Activated T-cell treated with anti-CD3 and anti-CD28 coated beads, Interleukin-2, amount 50 U/mL, for 72 hours (primary cell): ENCODE data around the gene NUDT2. TPM values are rescaled to one million over a fixed set of nuclear protein-coding genes. Genes with fewer than 3 reads are reported as not detected.
A peak's percentile ranks its signal among the peaks of the same experiment; 100 is the strongest.
"Not testable (repeated sequence)": the region's sequence is repeated elsewhere in the genome, so short reads cannot be mapped to it uniquely, and the experiment has no call there.

ENCODE experiments used
- ATAC-seq, 2 donors: fragments of 150-1000 bp; cut with Tn5 transposase; replicated peaks in 1 of 2; 2 replicates each; pipeline ENCODE4 v1.10.0; 2021; ENCODE audit warnings: moderate library complexity in 2 of 2, mild to moderate bottlenecking in 1 of 2
- DNase-seq, 2 donors: peaks; one replicate each; pipeline ENCODE4 v3.0.0; 2021 to 2022; ENCODE audit warnings: mixed read lengths in 1 of 2
- H3K27ac Mint-ChIP-seq: one replicate; pipeline ENCODE4 v1.8.0; 2022; ENCODE audit warnings: mild to moderate bottlenecking, moderate library complexity, mixed read lengths
- H3K27me3 Mint-ChIP-seq: one replicate; pipeline ENCODE4 v1.8.0; 2022; ENCODE audit warnings: low read depth, mixed read lengths
- H3K36me3 Mint-ChIP-seq, 2 donors: one replicate each; pipeline ENCODE4 v1.8.0; 2022; ENCODE audit warnings: mixed read lengths in 2 of 2, mild to moderate bottlenecking in 1 of 2; ENCODE audit not compliant: insufficient read depth in 2 of 2
- H3K4me1 Mint-ChIP-seq: one replicate; pipeline ENCODE4 v1.8.0; 2022; ENCODE audit warnings: low read depth, mixed read lengths
- H3K4me3 Mint-ChIP-seq, 2 donors: one replicate each; pipeline ENCODE4 v1.8.0; 2022; ENCODE audit warnings: mild to moderate bottlenecking in 2 of 2, mixed read lengths in 2 of 2, moderate library complexity in 2 of 2
- H3K9me3 Mint-ChIP-seq, 2 donors: one replicate each; pipeline ENCODE4 v1.8.0; 2022; ENCODE audit warnings: mixed read lengths in 2 of 2
- total RNA-seq, 2 donors: library from RNA; stranded (reverse); gene quantifications; one replicate each; pipeline ENCODE4 v1.2.3, GENCODE V29; 2022

The NUDT2 gene
- total RNA-seq, 2 donors from 2014 or later = 27.2 to 35.3 TPM

- not testable (repeated sequence) for DNase-seq, H3K4me3 Mint-ChIP-seq, H3K9me3 Mint-ChIP-seq, H3K27ac Mint-ChIP-seq, H3K27me3 Mint-ChIP-seq, ATAC-seq, H3K36me3 Mint-ChIP-seq
- H3K4me1 Mint-ChIP-seq = peaks cover 18% of the 10 kb centered on the region
Measured at GRCh38 chr9:34367751-34368410, 38.5 kb downstream of the NUDT2 start.

- not testable (repeated sequence) for H3K27ac Mint-ChIP-seq, H3K9me3 Mint-ChIP-seq, ATAC-seq, H3K36me3 Mint-ChIP-seq, H3K4me3 Mint-ChIP-seq, H3K4me1 Mint-ChIP-seq, H3K27me3 Mint-ChIP-seq, DNase-seq
Measured at GRCh38 chr9:34368796-34369195, 39.4 kb downstream of the NUDT2 start.

- Mint-ChIP-seq H3K27ac (no peak overlapping the region), H3K9me3 (peaks cover 3 to 5% of the 10 kb centered on the region in 2 donors), H3K4me3 (no peak overlapping the region), H3K27me3 (no peaks in the 10 kb centered on the region), H3K4me1 (peaks cover under 1% of the 10 kb centered on the region), H3K36me3 (peaks cover 3 to 8% of the 10 kb centered on the region in 2 donors)
- no peak for DNase-seq
- no peak for ATAC-seq
Measured at GRCh38 chr9:34369636-34370035, 40.3 kb downstream of the NUDT2 start.

- ATAC-seq (no peak), DNase-seq (no peak)
- Mint-ChIP-seq H3K27ac (no peak overlapping the region), H3K36me3 (peaks cover 3 to 8% of the 10 kb centered on the region in 2 donors), H3K4me3 (no peak overlapping the region), H3K4me1 (peaks cover 2% of the 10 kb centered on the region), H3K9me3 (peaks cover 3 to 5% of the 10 kb centered on the region in 2 donors), H3K27me3 (no peaks in the 10 kb centered on the region)
Measured at GRCh38 chr9:34370335-34370969, 41.1 kb downstream of the NUDT2 start.

- Mint-ChIP-seq H3K9me3 (peaks cover 3 to 5% of the 10 kb centered on the region in 2 donors), H3K4me3 (peak overlapping the region; percentile 8 to 44), H3K27me3 (no peaks in the 10 kb centered on the region), H3K36me3 (peaks cover 3 to 8% of the 10 kb centered on the region in 2 donors), H3K4me1 (peaks cover 10% of the 10 kb centered on the region), H3K27ac (no peak overlapping the region)
- ATAC-seq = peak in 1 of 2 donors; percentile 26
- no peak for DNase-seq
Measured at GRCh38 chr9:34370970-34371880, 41.9 kb downstream of the NUDT2 start.

GRCh38 chr9:34371886-34372466, 42.6 kb downstream of the NUDT2 start:
- ATAC-seq (no peak), DNase-seq (no peak)
- Mint-ChIP-seq H3K9me3 (peaks cover 2 to 3% of the 10 kb centered on the region in 2 donors), H3K27ac (no peak overlapping the region), H3K27me3 (no peaks in the 10 kb centered on the region), H3K4me1 (peaks cover 12% of the 10 kb centered on the region), H3K4me3 (no peak overlapping the region), H3K36me3 (peaks cover 3 to 4% of the 10 kb centered on the region in 2 donors)

- DNase-seq = no peak
- H3K4me1 Mint-ChIP-seq = peaks cover 12% of the 10 kb centered on the region
- H3K4me3 Mint-ChIP-seq = no peak overlapping the region
- no peaks in the 10 kb centered on the region for H3K27me3 Mint-ChIP-seq
- peaks cover 3 to 4% of the 10 kb centered on the region in 2 donors for H3K36me3 Mint-ChIP-seq
- no peak overlapping the region for H3K27ac Mint-ChIP-seq
- H3K9me3 Mint-ChIP-seq = peaks cover 0 to 3% of the 10 kb centered on the region in 2 donors
- ATAC-seq = no peak
Measured at GRCh38 chr9:34372467-34373011, 43.2 kb downstream of the NUDT2 start.

- no peaks in the 10 kb centered on the region for H3K27me3 Mint-ChIP-seq
- H3K27ac Mint-ChIP-seq = no peak overlapping the region
- DNase-seq = no peak
- no peak overlapping the region for H3K4me3 Mint-ChIP-seq
- H3K9me3 Mint-ChIP-seq = no peaks in the 10 kb centered on the region
- ATAC-seq = no peak
- H3K4me1 Mint-ChIP-seq = peaks cover 22% of the 10 kb centered on the region
- H3K36me3 Mint-ChIP-seq = peaks cover 0 to 4% of the 10 kb centered on the region in 2 donors
Measured at GRCh38 chr9:34373749-34374148, 44.4 kb downstream of the NUDT2 start.

GRCh38 chr9:34374339-34374738, 45.0 kb downstream of the NUDT2 start:
- Mint-ChIP-seq H3K36me3 (peaks cover 0 to 4% of the 10 kb centered on the region in 2 donors), H3K4me3 (no peak overlapping the region), H3K4me1 (peaks cover 26% of the 10 kb centered on the region), H3K9me3 (no peaks in the 10 kb centered on the region), H3K27ac (no peak overlapping the region), H3K27me3 (no peaks in the 10 kb centered on the region)
- DNase-seq = no peak
- no peak for ATAC-seq

- Mint-ChIP-seq H3K36me3 (peaks cover 0 to 4% of the 10 kb centered on the region in 2 donors), H3K4me3 (peak overlapping the region; percentile 76 to 92), H3K9me3 (no peaks in the 10 kb centered on the region), H3K4me1 (peaks cover 33% of the 10 kb centered on the region), H3K27ac (no peak overlapping the region), H3K27me3 (no peaks in the 10 kb centered on the region)
- DNase-seq = no peak
- no peak for ATAC-seq
Measured at GRCh38 chr9:34374905-34375552, 45.7 kb downstream of the NUDT2 start.

- no peaks in the 10 kb centered on the region for H3K27me3 Mint-ChIP-seq
- H3K4me1 Mint-ChIP-seq = peaks cover 42% of the 10 kb centered on the region
- DNase-seq (peak; percentile 62 to 63), ATAC-seq (peak; percentile 16 to 26)
- no peak overlapping the region for H3K27ac Mint-ChIP-seq
- H3K9me3 Mint-ChIP-seq = no peaks in the 10 kb centered on the region
- H3K4me3 Mint-ChIP-seq = peak overlapping the region; percentile 76 to 92
- H3K36me3 Mint-ChIP-seq = peaks cover 0 to 3% of the 10 kb centered on the region in 2 donors
Measured at GRCh38 chr9:34375901-34376595, 46.7 kb downstream of the NUDT2 start.
